ENCODE measurements around the gene DERL3.

DNA sequence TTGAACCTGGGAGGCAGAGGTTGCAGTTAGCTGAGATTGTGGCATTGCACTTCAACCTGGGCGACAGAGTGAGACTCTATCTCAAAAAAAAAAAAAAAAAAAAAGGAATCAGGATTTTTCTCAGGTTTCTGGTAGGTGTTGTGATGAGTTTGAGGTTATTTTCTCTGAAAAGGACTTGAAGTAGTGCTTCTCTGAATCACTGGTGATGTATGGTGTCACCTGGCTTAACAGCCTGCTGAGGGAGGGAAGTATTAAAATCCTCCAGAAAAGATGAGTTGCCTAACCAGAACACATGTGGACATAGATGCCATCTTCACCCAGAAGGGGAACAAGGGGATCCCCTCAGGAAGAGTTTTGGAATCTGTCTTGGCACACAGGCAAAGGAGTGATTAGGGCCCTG, 32.0 kb downstream of the DERL3 start:
- TF ChIP-seq, protein P1, sequence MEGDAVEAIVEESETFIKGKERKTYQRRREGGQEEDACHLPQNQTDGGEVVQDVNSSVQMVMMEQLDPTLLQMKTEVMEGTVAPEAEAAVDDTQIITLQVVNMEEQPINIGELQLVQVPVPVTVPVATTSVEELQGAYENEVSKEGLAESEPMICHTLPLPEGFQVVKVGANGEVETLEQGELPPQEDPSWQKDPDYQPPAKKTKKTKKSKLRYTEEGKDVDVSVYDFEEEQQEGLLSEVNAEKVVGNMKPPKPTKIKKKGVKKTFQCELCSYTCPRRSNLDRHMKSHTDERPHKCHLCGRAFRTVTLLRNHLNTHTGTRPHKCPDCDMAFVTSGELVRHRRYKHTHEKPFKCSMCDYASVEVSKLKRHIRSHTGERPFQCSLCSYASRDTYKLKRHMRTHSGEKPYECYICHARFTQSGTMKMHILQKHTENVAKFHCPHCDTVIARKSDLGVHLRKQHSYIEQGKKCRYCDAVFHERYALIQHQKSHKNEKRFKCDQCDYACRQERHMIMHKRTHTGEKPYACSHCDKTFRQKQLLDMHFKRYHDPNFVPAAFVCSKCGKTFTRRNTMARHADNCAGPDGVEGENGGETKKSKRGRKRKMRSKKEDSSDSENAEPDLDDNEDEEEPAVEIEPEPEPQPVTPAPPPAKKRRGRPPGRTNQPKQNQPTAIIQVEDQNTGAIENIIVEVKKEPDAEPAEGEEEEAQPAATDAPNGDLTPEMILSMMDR (IDR thresholded peaks at IDR 0.05) = no peak
- TF ChIP-seq POLR2A (IDR thresholded peaks at IDR 0.05) (no peak), EP300 (IDR thresholded peaks at IDR 0.05) (no peak), POLR2AphosphoS5 (IDR thresholded peaks at IDR 0.05) (no peak)

Data from gastroesophageal sphincter (tissue), 3 donors.